Right kidney (tissue), 1 donor: Measurements from ENCODE around the gene NHSL1.

Experiments
- DNase-seq: peaks from one replicate; pipeline ENCODE4 v3.0.0-alpha.2; 2016

The NHSL1 gene

DNA sequence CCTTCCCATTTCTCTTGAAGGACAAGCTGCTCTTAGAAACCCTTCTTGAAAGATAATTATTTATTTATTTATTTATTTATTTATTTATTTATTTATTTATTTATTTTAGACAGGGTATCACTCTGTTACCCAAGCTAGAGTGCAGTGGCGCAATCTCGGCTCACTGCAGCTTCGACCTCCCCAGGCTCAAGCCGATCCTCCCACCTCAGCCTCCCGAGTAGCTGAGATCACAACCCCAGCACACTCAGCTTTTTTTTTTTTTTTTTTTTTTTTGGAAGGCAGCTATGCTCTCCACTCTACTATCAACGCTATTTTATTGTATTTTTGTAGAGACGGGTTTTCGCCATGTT lies 96.5 kb downstream of the NHSL1 start:
- no peak for DNase-seq

DNA sequence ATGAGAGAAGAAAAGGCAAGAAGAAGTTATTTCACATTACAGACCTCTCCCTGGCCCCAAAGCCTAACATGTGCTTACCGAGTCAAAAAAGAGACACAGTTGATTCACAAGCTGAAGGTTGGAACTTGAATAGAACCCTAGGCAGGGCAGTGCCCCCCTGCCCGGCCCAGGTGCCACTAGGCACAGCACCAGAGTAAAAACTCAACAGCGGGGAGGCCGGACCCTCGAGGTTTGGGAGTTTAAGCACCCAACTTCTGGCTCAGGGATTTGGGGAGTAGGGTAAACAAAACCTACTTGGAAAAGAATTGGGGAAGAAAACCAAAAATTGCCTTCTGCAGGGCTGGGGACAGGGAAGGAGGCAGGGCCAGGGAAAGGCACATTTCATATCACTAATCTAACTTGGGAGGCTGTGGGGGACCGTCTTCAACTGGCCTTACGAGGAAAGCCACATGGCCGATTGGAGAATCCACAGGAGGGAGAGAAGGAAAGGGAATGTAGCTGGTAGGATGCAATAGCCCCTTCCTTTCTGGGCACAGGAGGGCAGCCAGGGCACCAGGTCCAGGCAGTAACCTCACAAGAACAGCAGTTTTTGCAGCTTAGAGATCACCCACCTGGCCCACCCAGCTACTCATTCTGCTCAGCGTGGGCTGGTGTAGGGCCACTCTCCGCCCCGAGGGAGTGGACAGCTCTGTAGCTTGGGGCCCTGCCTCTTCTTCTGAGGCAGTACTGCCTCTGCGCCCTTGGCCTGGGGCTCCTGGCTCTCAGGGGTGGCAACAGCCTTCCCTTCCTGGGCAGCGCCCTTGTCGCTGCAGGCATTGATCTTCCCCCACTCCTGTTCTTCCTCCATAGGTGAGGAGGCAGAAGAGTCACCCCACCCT lies 97.1 kb downstream of the NHSL1 start:
- no peak for DNase-seq

DNA sequence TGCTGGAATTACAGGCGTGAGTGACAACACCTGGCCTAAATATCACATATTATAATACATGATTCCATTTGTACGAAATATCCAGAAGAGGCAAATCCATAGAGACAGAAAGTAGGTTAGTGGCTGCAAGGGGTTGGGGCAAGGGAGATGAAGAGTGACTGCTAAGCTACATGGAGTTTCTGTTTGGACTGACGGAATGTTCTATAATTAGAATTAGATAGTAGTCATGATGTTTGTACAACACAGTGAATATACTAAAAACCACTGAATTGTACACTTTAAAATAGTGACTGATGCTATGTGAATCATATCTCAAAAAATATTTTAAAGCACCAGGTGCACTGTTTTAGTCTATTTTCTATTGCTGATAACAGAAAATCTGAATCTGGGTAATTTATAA lies 99.0 kb downstream of the NHSL1 start:
- no peak for DNase-seq

DNA sequence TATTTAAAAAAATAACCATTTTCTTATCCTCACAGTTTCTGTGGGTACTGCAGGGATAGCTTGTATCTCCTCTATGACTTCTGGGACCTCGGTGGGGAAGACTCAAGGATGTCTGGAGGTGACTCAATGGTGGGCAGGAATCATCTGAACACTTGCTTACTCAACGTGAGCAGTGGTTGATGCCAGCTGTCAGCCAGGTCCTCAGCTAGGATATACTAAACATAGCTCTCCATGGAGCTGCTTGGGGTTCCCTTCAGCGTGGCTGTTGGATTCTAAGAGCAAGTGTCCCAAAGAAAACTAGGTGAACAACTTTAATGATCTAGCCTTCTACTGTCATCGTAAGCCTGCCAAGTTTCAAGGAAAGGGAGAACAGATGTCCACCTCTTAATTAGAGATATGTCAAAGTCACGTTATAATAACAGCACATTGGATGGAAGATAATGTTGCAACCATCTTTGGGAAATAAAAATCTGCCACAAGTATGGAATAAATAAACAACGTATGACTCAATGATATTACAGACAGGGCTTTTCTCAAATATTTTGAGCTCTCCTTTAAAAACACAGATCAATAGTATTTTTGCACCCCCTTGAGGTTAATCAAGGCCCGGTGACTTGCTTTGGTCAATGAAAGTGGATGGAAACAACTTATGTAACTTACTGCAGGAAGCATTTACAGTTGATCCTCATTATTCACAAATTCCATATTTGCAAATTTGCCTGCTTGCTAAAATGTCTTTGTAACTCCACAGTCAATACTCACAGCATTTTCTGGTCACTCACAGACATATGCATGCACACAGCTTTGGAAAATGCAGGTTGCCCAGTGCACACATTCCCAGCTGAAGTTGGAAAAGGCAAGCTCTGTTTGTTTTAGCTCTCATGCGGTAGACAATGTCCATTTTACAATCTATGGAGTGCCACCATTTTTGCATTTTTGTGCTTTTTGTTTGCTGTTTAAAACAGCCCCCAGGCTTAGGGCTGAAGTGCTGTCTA lies 101.9 kb downstream of the NHSL1 start:
- no peak for DNase-seq

DNA sequence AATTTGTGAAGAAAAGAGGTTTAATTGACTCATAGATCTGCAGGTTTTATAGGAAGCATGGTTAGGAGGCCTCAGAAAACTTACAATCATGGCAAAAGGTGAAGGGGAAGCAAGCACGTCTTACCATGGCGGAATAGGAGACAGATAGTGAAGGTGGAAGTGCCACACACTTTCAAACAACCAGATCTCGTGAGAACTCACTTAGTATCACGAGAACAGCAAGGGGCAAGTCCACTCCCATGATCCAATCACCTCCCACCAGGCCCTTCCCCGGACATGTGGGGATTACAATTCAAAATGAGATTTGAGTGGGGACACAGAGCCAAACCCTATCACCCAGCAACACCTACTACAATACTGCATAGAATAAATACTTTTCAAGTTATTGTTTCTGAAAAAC lies 102.6 kb downstream of the NHSL1 start:
- DNase-seq = no peak

DNA sequence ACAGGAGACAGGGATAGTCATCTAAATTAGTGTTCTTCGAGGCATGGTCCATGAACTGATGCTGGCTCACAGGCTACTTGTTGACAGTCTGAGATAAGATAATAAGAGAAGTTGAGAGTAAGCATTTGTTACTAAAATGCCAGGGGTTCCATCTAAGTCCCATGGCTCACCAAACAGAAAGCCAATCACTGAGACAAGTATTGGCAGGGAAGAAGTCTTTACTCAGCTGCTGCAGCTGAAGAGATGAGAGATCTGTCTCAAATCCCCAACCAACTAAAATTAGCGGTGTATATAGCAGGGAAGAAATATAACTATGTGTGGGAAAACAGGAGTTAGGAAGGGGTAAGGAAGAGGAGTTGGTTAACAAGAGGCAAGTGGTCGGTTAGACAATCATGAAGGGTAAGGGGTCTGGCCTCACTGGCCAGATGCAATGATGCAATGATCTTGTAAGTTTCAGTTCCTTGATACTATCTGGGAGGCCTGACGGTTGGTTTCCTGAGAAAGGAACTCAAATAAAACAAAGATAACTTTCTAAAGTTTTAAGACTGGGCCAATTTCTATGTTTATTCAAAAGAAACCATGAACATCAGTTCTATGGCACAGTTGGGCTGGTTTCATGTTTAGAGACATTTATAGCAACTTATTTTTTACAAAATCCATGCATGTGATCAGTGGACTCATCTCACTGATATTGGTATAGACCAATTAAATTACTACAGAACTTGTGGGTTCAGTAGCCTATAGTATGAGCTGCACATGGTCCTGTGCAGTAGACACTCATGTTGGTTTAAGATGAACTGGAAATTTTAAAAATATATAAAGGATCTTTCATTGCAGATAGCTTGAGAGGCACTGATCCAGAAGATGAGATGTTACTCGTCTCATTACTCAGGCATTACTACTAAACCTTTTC lies 105.2 kb downstream of the NHSL1 start:
- no peak for DNase-seq

DNA sequence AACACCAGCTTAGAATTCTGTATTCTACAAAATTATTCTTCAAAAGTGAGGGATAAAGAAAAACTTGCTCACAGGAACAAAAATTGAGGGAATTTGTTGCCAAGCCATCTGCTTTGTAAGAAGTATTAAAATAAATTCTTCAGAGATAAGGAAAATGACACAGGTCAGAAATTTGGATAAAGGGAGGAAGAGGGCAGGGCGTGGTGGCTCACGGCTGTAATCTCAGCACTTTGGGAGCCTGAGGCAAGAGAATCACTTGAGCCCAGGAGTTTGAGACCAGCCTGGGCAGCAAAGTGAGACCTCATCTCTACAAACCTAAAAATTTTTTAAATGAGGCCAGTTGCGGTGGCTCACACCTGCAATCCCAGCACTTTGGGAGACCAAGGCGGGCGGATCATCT lies 109.7 kb downstream of the NHSL1 start:
- no peak for DNase-seq

DNA sequence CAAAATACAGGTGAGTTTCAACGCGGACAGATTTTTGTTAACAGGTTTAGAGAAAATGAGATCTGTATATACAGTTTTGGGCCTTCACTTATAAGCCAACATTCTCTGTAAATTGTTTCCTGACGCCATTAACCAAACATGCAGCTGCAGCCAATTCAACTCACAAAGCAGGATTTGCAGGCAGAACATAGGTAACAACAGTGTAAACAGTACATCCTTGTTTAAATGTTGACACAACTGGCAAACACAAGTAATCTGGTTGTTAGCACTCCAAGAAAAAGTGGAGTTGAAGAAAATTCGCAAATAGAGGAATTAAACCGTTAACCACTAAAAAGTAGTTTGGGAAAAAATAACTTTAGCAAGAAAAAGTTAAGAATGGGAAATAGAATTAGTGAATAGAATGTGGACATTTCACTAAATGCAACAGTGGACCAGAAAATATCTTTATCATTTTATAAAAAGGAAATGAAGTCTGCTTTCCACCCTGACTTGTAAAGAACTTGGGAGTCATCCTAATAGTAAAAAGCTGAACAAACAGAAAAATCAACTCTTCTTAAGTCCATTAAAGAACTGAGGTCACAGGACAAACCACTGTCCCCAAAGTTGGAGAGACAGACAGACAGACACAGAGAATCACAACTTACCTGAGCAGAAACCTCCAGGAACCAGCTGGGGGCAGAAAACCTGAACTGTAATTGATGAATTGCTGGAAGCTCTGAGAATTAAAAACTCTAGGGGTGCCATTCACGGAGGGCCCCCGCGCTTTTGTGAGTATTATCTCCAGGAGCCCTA lies 111.5 kb downstream of the NHSL1 start:
- DNase-seq = no peak

DNA sequence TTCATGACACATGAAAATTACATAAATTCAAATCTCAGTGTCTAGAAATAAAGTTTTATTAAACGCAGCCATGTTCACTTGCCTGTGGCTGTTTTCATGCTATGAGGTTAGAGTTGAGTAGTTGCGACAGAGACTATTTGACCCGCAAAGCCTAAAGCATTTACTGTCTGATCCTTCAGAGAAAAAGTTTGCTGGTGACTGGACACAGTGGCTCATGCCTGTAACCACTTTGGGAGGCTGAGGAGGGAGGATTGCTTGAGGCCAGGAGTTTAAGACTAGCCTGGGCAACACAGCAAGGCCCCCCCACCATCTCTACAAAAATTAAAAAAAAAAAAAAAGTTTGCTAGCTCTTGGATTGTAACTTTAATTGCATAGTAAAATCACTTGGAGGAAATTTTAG lies 112.4 kb downstream of the NHSL1 start:
- DNase-seq = no peak

DNA sequence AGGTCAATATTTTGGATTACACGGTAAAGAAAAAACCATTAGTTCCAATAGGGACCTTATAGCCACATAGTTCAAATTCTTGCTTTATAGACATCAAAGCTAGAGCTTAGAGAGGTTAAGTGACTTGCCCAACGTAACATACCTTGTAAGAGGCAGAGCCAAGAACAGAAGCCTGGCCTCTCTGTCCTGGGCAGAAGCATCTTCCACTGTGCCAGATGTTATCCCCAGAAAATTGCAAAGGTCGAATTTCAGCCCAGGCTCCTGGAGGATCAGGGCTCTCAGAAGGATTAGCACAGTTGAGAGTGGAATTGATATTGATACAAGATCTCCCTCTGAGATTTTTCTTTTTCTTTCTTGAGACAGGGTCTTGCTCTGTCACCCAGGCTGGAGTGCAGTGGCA lies 115.5 kb downstream of the NHSL1 start:
- no peak for DNase-seq

DNA sequence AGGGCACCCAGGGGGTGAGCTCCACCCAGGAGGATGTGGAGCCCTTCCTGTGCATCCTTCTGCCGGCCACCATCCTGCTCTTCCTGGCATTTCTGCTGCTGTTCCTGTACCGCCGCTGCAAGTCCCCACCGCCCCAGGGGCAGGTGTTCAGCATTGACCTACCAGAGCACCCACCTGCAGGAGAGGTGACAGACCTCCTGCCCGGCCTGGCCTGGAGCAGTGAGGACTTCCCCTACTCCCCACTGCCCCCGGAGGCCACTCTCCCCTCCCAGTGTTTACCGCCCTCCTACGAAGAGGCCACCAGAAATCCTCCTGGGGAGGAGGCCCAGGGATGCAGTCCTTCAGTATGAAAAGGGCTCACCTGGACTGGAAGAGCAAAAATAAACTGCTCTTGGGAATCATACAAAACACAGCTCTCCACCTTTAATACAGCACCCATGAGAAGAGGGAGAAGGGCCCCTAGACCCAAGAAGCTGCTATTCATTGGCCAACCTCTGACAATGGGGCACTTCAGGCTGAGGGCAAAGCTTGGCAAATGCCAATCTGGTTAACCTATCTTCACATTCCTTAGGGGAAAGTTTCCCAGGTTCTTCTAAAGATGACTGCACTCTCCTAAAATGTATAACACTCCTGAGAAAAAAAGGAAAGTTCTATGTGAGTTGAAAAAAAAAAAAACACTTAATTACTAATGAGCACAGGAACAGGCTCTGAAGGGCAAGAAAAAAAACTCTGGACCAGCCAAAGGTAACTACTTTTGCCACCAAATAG lies 116.6 kb downstream of the NHSL1 start:
- no peak for DNase-seq

DNA sequence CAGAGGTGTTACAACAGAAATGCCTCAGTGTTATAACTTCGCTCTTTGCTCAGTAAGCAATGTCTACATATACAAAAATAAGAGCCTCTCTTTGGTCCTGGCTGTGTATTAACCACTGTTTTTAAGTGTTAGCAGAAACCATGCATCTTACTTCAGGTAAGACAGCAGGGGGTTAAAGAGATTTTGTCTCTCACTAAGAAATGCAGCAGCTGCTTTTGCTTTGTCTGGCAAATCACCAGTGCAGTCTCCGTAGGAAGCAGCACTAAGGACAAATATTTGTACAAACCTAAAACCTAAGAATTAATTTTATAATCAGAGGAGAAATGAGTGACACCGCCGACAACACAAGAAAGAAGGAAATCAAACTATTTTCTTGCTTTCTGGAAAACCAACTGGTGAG lies 120.8 kb downstream of the NHSL1 start:
- DNase-seq = no peak

DNA sequence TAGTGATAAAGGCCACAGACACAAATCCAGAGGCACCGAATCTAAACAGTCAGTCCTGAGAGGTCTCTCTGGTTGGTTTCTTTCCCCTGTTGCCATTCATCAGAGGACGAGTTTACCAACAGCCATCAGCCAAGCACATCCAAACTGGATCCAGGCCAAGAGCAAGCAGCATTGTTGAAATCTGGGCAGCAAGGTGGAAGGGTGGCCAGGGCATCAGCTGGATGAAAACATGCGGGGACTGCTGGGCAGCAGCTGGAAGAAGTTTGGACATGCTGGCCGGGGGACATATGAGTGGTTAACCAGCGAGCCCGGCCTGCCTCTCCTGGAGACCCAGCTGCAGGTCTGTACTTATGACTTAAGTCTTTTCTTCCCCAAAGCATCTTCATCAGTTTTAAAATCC lies 121.5 kb downstream of the NHSL1 start, which contains the start of gene SMIM28:
TSS of gene SMIM28 (plus strand) at position 62 of the 400 bp plus-strand sequence. CDS start at position 230, 168 bp downstream.
- DNase-seq = no peak

DNA sequence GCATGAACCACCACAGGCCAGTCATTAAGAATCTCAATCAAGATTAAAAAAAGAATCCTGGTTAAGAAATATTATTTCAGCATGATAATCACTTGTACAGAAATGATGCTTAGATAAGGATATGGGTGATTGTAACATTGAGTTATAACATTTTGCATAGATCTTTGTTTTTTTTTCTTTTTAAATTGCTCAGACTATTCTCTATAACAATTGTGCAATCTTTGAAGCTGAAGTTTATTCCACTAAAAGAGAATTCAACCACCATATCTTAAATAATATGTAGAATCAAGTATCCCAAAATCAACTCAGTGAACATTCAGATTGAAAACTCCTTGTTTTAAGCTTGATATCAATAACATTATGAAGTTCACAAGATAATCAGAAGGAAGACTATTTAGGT lies 122.3 kb downstream of the NHSL1 start:
- DNase-seq = no peak

DNA sequence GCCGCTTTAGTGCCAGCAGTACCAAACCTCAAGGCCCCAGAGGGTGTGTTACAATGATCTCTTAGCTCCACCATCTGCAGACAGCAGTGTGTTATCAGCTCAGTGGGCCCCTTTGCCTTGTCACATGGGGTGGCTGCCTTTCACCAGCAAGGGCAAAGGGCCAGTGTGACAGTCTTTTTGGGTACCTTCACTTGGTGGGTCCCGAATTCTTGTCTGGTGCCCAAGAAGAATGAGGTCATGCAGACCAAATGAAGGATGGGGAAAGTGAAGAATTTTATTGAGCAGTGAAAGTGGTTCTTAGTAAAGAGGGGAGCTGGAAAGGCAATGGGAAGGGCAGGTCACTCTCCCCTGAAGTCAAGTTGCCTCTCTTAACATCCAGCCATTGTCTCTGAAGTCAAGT lies 124.5 kb downstream of the NHSL1 start:
- no peak for DNase-seq

DNA sequence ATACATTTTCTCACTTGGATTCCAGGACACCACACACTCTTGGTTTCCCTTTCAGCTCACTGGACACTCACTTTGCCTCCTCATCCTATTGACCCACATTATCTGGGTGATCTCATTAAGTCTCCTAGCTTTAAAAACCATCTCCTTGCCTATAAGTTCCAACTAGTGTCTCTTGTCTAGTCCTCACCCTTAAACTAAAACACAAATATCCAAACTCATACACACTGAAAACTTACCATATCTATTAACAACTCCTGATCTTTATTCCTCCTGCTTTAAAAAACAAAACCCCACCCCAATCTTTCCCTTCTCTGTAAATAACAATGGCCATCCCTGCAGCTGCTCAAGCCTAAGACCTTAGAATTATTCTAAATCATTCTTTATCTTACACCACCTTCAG lies 125.1 kb downstream of the NHSL1 start:
- no peak for DNase-seq

DNA sequence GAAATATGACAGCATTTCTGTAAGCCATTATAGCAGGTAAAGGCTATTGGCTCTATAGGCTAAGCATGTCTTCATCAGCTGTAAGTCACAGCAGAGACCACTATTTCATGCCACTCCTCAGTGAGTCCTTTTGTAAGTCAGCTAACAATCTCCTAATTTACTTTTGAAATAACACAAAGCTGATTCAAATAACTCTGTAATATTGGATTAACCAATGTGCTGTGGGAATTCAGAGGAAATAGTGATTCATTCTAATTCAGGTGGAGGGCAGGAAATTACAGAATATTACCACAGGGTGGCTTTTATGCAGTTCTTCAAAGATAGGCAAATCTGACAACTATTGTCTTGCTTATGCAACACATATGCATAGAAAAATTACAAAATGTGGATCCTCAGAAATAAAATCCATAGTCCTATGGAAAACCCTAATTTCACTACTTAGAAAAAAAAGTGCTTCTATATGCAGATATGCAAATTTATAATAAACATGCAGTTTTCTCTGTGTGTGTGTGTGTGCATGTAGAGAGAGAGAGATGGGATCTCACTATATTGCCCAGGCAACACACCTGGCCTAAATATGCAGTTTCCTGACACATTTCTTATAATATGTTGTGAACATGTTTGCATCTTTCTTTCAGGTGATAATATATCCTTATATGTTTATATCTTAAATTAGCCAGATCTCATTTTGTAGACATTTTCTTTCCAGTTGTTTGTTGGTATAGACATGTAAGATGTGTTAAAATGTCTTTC lies 126.4 kb downstream of the NHSL1 start:
- no peak for DNase-seq
